ENCODE data around the gene PGAM5. TPM values are rescaled to one million over a fixed set of nuclear protein-coding genes. Genes with fewer than 3 reads are reported as not detected.

PGAM5 gene
- total and polyA plus RNA-seq, 10 of the 15 experiments (the other 5 are each of a cell fraction or from before 2014, with no cell fraction given), result 8.2 to 90.9 (median 45.3) TPM

DNA sequence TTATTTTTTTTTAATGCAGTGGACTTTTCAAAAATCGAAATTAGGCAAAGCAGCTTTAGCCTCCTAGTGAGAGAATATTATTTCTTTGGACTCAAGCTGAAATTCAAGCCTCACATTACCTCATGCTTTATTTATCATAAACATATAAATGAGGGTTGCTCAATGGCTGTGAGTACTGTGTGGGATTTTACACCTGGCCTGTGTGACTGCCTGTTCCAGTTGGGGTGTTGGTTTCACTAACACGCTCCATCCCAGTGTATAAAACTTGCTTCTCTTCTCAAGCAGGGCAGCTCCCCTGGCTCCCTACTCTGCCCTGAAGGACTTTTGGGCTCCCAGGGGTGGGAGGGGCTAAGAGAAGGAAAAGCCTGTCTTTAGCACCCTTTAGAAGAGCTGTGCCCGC lies 36.0 kb downstream of the PGAM5 start (continued):
- no peak for TF ChIP-seq ZSCAN29 (IDR thresholded peaks at IDR 0.05)
- TF ChIP-seq STAT1 (conservative IDR thresholded peaks at IDR 0.05), result no peak
- no peak for TF ChIP-seq NFIC (IDR thresholded peaks at IDR 0.05; ENCODE audit: low read depth, low read length)
- TF ChIP-seq, protein P1, sequence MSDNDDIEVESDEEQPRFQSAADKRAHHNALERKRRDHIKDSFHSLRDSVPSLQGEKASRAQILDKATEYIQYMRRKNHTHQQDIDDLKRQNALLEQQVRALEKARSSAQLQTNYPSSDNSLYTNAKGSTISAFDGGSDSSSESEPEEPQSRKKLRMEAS (IDR thresholded peaks at IDR 0.05; ENCODE audit: low read depth, low read length), result no peak
- TF ChIP-seq KLF5 (IDR thresholded peaks at IDR 0.05; ENCODE audit: partially characterized antibody), result no peak
- no peak for TF ChIP-seq ZNF622 (IDR thresholded peaks at IDR 0.05)
- TF ChIP-seq SP1 (IDR thresholded peaks at IDR 0.05; ENCODE audit: low read depth, low read length), result no peak

DNA sequence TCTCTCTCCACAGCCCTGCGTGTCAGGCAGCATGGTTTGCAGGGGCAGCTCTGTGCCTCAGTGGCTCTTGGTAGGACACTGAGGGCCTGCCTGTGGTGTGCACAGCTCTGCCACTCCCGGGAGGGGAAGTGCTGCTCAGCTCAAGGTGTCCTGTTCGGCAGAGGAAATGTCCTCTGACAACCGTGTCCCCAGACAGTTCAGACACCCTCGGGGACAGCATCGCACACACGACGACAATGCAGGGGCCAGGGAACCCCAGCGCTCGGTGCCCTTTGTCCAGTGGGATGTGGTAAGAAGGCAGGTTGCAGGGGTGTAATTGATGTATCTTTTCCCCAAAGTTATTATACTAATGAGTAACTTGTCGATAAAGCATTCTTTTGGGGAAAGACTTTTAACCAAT lies 36.8 kb downstream of the PGAM5 start:
- POLR2A ChIA-PET, result no interaction called here
- intact Hi-C loops (cut with micrococcal nuclease; ENCODE audit: unreplicated experiment), result no loop called here
- Histone ChIP-seq H3K4me2 (ENCODE audit: control insufficient read depth, insufficient read depth) (no peak overlapping the region), H3K27ac (ENCODE audit: control insufficient read depth, insufficient read depth) (no peak overlapping the region), H3K27me3 (replicated peaks in 1 of 2; ENCODE audit: control insufficient read depth in 2 of 2, insufficient read depth in 2 of 2, low read length in 1 of 2) (no peaks in the 10 kb centered on the region), H2AFZ (ENCODE audit: control insufficient read depth, low read depth, low read length) (no peak overlapping the region), H4K20me1 (ENCODE audit: control insufficient read depth, insufficient read depth) (peaks cover 4% of the 10 kb centered on the region; the same call in 1 of the 2 replicates), H3K9me3 (replicated peaks; ENCODE audit: control insufficient read depth, insufficient read depth, low read length) (no peaks in the 10 kb centered on the region), H3K4me1 (ENCODE audit: control insufficient read depth, insufficient read depth, low read length) (no peaks in the 10 kb centered on the region), H3K4me3 (no peak overlapping the region), H3K79me2 (ENCODE audit: control insufficient read depth, insufficient read depth, low read length) (peaks cover 3% of the 10 kb centered on the region), H3K9ac (ENCODE audit: control insufficient read depth, insufficient read depth, low read length) (no peak overlapping the region), H3K36me3 (ENCODE audit: control insufficient read depth in 2 of 2, insufficient read depth in 2 of 2, low read length in 1 of 2) (peaks cover 39 to 53% of the 10 kb centered on the region in 2 experiments)
- SMC1A ChIA-PET (ENCODE audit: uncharacterized antibody, unreplicated experiment), result interaction anchor here (1.0 kb wide), 1 partner anchor 12 kb away, joined by 3 read pairs; no protein-coding TSS in a partner anchor
- 88% methylated on average over 11 of the region's 11 CpGs for WGBS (ENCODE audit: insufficient coverage, insufficient replicate concordance, low lambda C conversion rate, missing lambda C conversion rate)
- DNase-seq (ENCODE audit: low read depth, low spot score), result no peak
- no peak for FAIRE-seq
- no peak for ATAC-seq
- RAD21 ChIA-PET (ENCODE audit: unreplicated experiment), result no interaction called here
- CTCF ChIA-PET, result no interaction called here
- TF ChIP-seq BACH1 (IDR thresholded peaks at IDR 0.05; ENCODE audit: borderline replicate concordance) (no peak), BCL11A (IDR thresholded peaks at IDR 0.05; ENCODE audit: low read depth, low read length) (no peak)
- TF ChIP-seq, protein P2, sequence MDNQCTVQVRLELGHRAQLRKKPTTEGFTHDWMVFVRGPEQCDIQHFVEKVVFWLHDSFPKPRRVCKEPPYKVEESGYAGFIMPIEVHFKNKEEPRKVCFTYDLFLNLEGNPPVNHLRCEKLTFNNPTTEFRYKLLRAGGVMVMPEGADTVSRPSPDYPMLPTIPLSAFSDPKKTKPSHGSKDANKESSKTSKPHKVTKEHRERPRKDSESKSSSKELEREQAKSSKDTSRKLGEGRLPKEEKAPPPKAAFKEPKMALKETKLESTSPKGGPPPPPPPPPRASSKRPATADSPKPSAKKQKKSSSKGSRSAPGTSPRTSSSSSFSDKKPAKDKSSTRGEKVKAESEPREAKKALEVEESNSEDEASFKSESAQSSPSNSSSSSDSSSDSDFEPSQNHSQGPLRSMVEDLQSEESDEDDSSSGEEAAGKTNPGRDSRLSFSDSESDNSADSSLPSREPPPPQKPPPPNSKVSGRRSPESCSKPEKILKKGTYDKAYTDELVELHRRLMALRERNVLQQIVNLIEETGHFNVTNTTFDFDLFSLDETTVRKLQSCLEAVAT (IDR thresholded peaks at IDR 0.05), result no peak
- no TSS peak for BruUV-seq (replicated peaks)
- in situ Hi-C loops (cut with MboI), result no loop called here

Data from GM12878 (cell line).